ENCODE data around the gene POTEF. TPM values are rescaled to one million over a fixed set of nuclear protein-coding genes. Genes with fewer than 3 reads are reported as not detected.
A peak's percentile ranks its signal among the peaks of the same experiment; 100 is the strongest.
"Not testable (repeated sequence)": the region's sequence is repeated elsewhere in the genome, so short reads cannot be mapped to it uniquely, and the experiment has no call there.

Gene POTEF
- total RNA-seq, 1 donor from 2014 or later, result 25.0 TPM

DNA sequence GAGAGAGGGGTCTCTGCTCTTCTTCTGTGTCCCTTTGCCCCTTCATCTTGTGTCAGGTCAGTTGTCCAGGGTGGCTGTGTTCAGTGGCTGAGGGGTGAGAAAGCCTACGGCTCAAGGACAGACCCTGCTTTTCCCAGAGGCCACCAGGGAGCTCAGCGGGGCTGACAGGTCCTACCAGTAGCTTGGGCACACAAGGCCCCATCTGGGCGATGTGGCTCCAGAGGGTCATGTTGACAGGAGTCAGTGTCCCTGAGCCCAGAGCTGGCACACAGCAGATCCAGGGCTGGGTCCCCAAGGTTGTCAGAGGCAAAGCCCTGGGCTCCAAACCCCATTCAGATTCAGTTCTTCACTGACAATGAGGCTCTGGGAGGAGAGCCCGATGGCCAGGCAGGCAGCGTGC lies 8.1 kb upstream of the POTEF start:
- DNase-seq (ENCODE audit: extremely low spot score, unreplicated experiment), result peak; percentile 37
- H3K9me3 Mint-ChIP-seq, result not testable (repeated sequence)

DNA sequence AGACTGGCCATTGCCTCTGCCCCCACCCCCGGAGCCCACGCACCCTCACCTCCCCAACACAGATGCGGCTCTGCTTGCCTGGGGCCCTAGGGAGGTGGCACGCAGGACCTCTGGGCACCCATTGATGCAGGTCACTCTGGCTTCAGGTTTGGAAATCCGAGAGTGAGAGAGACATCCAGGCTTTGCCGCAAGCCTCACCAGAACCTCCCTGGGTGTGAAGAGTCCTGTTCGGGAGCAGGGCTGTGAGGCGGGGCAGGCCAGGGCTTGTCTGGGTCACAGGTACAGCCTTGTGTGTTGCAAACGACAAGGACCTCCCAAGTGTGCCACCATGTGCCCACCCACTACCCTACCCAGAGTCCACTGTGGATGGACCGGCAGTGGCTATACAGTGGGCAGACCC lies 7.5 kb upstream of the POTEF start:
- not testable (repeated sequence) for H3K4me3 Mint-ChIP-seq; H3K36me3 Mint-ChIP-seq; H3K27me3 Mint-ChIP-seq; DNase-seq (ENCODE audit: extremely low spot score, unreplicated experiment); H3K4me1 Mint-ChIP-seq (ENCODE audit: unreplicated experiment); H3K27ac Mint-ChIP-seq; H3K9me3 Mint-ChIP-seq

More for the DNA sequence above, 8.1 kb upstream of the POTEF start:
- not testable (repeated sequence) for H3K4me1 Mint-ChIP-seq (ENCODE audit: unreplicated experiment); H3K4me3 Mint-ChIP-seq; H3K27me3 Mint-ChIP-seq; H3K36me3 Mint-ChIP-seq; H3K27ac Mint-ChIP-seq

DNA sequence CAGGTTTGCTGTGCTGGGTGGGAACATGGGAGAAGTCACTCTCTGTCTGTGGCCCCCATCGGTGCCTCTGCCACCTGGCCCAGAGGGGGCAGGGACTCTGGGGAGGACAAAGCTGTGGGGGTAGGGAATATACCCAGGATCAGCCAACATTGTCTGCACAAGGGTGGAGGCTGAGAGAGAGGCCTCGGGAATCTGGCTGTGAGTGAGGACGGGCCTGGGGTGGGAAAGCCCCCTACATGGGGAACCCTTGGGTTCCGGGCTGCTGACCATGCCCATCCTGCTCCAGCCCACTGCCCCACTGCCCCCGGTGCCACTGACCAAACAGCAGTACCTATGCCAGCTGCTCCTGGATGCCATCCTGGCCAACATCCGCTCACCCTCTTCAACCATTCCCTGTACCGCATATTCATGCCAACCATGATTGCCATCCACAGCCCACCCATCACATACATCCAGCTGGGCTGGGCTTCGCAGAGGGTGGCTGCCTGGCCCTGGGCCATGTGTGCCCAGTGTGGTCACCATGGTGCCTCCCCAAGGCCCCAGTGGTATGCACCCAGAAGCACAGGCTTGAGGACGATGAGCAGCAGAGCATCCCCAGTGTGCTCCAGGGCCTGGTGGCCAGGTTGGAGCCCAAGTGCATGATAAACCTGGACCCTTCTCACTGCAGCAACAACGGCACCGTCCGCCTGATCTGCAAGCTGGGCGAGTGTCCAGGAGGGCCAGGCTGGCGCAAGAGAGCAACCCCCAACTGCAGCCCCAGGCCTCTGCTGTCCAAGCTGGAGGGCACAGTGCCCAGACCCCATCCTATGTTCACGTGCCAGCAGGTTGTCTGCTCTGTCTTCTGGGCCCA lies 6.9 kb upstream of the POTEF start:
- Mint-ChIP-seq H3K4me3 (no peak overlapping the region), H3K36me3 (no peaks in the 10 kb centered on the region), H3K27ac (no peak overlapping the region), H3K9me3 (no peaks in the 10 kb centered on the region), H3K4me1 (ENCODE audit: unreplicated experiment) (peaks cover 5% of the 10 kb centered on the region), H3K27me3 (no peaks in the 10 kb centered on the region)
- peak; percentile 65 for DNase-seq (ENCODE audit: extremely low spot score, unreplicated experiment)
- TF ChIP-seq, protein P1, sequence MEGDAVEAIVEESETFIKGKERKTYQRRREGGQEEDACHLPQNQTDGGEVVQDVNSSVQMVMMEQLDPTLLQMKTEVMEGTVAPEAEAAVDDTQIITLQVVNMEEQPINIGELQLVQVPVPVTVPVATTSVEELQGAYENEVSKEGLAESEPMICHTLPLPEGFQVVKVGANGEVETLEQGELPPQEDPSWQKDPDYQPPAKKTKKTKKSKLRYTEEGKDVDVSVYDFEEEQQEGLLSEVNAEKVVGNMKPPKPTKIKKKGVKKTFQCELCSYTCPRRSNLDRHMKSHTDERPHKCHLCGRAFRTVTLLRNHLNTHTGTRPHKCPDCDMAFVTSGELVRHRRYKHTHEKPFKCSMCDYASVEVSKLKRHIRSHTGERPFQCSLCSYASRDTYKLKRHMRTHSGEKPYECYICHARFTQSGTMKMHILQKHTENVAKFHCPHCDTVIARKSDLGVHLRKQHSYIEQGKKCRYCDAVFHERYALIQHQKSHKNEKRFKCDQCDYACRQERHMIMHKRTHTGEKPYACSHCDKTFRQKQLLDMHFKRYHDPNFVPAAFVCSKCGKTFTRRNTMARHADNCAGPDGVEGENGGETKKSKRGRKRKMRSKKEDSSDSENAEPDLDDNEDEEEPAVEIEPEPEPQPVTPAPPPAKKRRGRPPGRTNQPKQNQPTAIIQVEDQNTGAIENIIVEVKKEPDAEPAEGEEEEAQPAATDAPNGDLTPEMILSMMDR (conservative IDR thresholded peaks at IDR 0.05), result no peak

DNA sequence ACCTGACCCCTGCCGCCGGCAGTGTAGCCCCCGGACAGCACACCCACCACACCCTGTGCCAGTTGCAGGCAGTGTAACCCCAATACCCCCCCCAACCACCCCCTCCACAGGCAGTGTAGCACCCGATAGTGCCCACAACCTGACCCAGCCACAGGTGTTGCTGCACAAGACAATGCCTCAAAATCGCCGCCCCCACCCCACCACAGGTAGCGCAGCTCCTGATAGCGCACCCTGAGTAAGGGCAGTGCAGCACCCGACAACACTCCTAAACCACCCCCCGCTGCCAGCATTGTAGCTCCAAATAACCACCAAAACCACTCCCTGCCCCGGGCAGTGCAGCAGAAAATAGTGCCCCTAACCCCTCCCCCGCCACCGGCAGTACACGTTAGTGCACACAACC lies 558 bp downstream of the POTEF start:
- not testable (repeated sequence) for DNase-seq (ENCODE audit: extremely low spot score, unreplicated experiment); H3K27ac Mint-ChIP-seq; H3K4me1 Mint-ChIP-seq (ENCODE audit: unreplicated experiment); H3K27me3 Mint-ChIP-seq; H3K9me3 Mint-ChIP-seq; H3K36me3 Mint-ChIP-seq
- peak overlapping the region; percentile 99 for H3K4me3 Mint-ChIP-seq

DNA sequence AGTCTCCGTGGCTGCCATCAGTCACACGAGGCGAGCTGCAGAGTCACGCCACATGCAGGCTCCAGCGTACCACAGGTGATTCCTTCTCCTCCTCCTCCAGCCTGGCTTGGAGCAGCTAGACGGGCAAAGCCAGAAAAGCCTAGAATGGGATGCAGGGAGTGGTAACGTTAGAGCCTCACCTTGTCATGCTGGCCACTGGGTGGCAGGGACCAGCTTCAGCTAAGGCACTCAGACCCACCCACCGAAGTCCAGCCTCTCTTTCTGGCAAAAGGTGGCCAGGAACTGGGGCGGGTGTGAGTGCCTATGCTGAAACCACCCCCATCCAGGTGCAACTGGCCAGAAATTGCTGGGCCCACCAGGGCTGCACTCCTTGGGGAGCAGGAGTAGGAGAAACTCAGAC lies 1.3 kb downstream of the POTEF start:
- peak overlapping the region; percentile 99 for H3K4me3 Mint-ChIP-seq
- not testable (repeated sequence) for H3K9me3 Mint-ChIP-seq; H3K4me1 Mint-ChIP-seq (ENCODE audit: unreplicated experiment); H3K36me3 Mint-ChIP-seq; H3K27ac Mint-ChIP-seq; H3K27me3 Mint-ChIP-seq; DNase-seq (ENCODE audit: extremely low spot score, unreplicated experiment)

DNA sequence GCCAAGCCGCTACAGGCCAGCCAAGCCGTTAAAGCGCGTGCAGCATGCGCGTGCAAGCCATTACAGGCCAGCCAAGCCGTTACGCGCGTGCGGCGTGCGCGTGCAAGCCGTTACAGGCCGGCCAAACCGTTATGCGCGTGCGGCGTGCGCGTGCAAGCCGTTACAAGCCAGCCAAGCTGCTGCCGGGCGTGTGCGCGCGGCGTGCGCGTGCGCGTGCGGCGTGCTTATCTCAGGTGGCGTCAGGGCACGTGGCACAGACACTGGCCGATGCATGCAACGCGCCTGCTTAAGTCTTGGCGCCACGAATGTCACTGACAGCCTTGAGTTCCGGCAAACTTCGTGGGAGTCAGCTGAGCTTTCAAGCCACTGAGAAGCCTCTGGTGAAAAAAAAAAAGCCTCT lies 8.1 kb downstream of the POTEF start:
- H3K27ac Mint-ChIP-seq; DNase-seq (ENCODE audit: extremely low spot score, unreplicated experiment); H3K27me3 Mint-ChIP-seq; H3K4me3 Mint-ChIP-seq; H3K4me1 Mint-ChIP-seq (ENCODE audit: unreplicated experiment); H3K9me3 Mint-ChIP-seq; H3K36me3 Mint-ChIP-seq: not testable (repeated sequence)

DNA sequence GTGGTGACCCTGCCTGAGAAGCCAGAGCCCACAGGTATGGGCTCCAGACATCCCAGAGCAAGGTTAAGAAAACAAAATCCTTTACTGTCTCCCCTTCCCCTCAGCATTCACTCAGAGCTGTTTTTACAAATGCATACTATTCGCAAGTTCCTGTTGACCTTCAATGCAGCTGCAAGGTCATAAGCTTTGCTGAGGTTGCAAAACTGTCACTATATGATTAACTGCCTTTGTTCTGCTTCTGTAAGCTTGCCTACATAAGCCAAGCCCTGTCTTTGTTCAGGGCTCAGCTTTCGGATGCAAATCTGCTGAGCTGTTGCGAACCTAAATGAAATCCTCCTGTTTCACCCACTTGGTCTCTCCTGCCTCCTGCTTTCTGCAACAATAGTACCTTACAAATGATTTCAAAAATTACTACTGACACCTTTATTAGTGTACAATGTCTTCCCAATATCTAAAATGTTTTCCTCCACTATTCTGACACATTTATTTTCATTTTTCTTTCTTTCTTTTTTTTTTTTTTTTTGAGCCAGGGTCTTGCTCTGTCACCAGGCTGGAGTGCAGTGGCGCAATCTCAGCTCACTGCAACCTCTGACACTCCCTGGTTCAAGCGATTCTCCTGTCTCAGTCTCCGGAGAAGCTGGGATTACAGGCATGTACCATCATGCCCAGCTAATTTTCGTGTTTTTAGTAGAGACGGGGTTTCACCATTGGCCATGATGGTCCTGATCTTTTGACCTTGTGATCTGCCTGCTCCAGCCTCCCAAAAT lies 26.2 kb downstream of the POTEF start:
- H3K27ac Mint-ChIP-seq, result peak overlapping the region; percentile 78
- not testable (repeated sequence) for H3K27me3 Mint-ChIP-seq; DNase-seq (ENCODE audit: extremely low spot score, unreplicated experiment); H3K4me1 Mint-ChIP-seq (ENCODE audit: unreplicated experiment); H3K36me3 Mint-ChIP-seq; H3K9me3 Mint-ChIP-seq
- peak overlapping the region; percentile 41 for H3K4me3 Mint-ChIP-seq

DNA sequence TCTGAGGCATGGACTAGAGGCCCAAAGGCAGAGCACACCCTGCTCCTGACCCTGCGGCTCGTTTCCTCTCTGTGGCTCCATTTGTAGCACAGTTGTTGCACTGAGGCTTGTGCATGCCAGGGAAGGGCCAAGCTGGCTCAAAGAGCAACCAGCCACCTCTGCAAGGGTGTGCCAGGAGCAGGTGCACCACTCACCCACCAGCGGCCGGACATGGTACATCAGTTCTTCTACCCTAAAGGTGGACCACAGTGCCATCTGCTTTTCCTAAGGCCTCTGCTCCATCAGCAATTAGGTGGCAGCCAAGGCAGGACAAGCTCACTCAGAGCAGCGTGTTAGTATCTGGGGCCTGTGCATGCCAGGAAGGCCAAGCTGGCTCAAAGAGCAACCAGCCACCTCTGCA lies 66.4 kb downstream of the POTEF start:
- not testable (repeated sequence) for H3K4me3 Mint-ChIP-seq; H3K36me3 Mint-ChIP-seq; DNase-seq (ENCODE audit: extremely low spot score, unreplicated experiment); H3K9me3 Mint-ChIP-seq; H3K27me3 Mint-ChIP-seq; H3K4me1 Mint-ChIP-seq (ENCODE audit: unreplicated experiment); H3K27ac Mint-ChIP-seq

DNA sequence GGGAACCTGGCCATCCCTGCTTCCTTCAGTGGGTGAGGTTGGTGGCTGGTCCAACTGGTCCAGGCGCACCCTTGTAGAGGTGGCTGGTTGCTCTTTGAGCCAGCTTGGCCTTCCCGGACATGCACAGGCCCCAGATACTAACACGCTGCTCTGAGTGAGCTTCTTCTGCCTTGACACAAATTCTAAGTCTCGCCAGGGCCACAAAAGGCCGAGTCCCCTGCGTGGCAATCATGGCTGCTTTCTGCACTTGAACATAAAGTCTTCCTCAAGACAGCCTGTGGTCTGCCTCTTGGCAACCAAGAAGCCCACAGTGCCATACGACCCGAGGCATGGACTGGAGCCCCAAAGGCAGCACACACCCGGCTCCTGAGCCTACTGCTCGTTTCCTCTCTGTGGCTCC lies 69.0 kb downstream of the POTEF start:
- not testable (repeated sequence) for H3K9me3 Mint-ChIP-seq

DNA sequence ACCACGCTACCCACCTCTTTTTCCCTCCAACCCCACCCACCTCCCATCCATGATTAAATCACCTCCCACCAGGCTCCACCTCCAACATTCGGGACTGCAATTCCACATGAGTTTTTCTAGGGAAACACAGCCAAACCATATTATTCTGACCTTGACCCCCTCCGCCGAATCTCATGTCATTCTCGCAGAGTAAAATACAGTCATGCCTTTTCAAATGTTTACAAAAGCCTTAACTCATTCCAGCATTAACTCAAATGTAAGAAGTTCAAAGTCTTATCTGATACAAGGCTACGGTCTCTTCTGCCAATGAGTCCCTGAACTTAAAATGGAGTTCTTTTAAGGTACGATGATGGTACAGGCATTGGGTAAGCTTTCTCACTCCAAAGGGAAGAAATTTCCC lies 72.7 kb downstream of the POTEF start:
- not testable (repeated sequence) for H3K9me3 Mint-ChIP-seq; H3K27me3 Mint-ChIP-seq; H3K36me3 Mint-ChIP-seq; H3K4me1 Mint-ChIP-seq (ENCODE audit: unreplicated experiment); H3K27ac Mint-ChIP-seq; H3K4me3 Mint-ChIP-seq; DNase-seq (ENCODE audit: extremely low spot score, unreplicated experiment)

More for the DNA sequence above, 69.0 kb downstream of the POTEF start:
- not testable (repeated sequence) for H3K27ac Mint-ChIP-seq; H3K27me3 Mint-ChIP-seq; DNase-seq (ENCODE audit: extremely low spot score, unreplicated experiment); H3K4me1 Mint-ChIP-seq (ENCODE audit: unreplicated experiment); H3K36me3 Mint-ChIP-seq; H3K4me3 Mint-ChIP-seq

DNA sequence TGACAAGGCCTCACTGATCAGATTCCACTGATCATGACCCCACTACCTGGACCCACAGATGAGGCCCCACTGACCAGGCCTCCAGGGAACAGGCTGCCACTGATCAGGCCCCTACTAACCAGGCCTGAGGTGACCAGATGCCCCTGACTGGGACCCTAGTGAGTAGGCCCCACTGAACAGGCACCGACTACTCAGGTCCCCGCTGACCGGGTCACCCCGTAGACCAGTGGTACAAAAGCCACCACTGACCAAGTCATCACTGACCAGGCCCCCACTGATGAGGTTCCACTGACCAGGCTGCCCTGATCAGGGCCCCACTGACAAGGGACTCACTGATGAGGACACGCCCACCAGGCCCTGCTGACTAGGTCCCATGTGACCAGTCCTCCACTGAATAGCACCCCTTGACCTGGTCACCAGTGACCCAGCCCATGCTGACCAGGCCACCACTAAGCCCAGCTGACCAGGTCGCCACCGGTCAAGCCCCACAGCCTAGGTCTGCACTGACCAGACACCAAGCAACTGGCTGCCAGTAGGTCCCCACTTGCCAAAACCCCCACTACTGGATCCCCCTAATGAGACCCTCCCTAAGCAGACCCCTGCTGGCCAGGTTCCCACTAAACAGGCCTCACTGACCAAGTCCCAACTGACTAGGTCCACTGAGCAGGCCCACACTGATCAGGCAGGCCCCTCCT lies 75.7 kb downstream of the POTEF start:
- H3K4me3 Mint-ChIP-seq; H3K27ac Mint-ChIP-seq; H3K36me3 Mint-ChIP-seq; H3K27me3 Mint-ChIP-seq; H3K9me3 Mint-ChIP-seq; H3K4me1 Mint-ChIP-seq (ENCODE audit: unreplicated experiment); DNase-seq (ENCODE audit: extremely low spot score, unreplicated experiment): not testable (repeated sequence)

DNA sequence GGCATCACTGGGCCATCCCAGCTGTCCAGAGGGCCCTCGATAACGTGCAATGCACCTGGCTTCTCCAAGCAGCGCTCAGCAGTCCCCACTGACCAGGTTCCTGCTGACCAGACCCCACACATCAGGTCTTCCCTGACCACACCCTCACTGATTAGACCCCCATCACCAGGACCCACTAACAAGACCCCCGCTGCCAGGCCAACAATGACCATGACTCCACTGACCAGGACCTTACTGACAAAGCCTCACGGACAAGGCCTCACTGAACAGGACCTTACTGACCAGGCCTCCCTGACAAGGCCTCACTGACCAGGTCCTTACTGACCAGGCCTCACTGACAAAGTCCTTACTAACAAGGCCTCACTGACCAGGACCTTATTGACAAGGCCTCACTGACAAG lies 76.6 kb downstream of the POTEF start:
- not testable (repeated sequence) for H3K4me1 Mint-ChIP-seq (ENCODE audit: unreplicated experiment); DNase-seq (ENCODE audit: extremely low spot score, unreplicated experiment); H3K36me3 Mint-ChIP-seq; H3K9me3 Mint-ChIP-seq; H3K4me3 Mint-ChIP-seq; H3K27ac Mint-ChIP-seq; H3K27me3 Mint-ChIP-seq

DNA sequence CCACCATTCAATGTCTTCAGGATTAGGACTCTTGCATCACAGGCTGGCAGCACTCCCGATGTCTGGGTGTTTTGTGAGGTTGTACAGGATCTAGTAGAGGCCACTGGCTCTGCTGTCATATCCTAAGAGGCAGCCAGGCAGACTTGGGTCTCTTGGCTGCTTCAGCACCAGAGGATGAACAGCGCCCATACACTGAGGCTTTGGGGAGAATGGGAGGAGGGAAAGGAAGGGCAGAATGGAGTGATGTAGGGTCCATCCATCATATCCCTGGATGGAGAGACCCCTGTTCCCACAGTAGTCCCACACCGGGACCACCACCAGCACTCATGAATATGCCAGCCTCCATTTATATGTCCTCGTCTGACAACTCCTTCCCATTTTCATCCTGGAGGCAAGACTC lies 80.6 kb downstream of the POTEF start:
- not testable (repeated sequence) for H3K4me1 Mint-ChIP-seq (ENCODE audit: unreplicated experiment); H3K27ac Mint-ChIP-seq; H3K27me3 Mint-ChIP-seq; H3K4me3 Mint-ChIP-seq; DNase-seq (ENCODE audit: extremely low spot score, unreplicated experiment); H3K9me3 Mint-ChIP-seq; H3K36me3 Mint-ChIP-seq

Data from type B pancreatic cell (in vitro differentiated cells).